Measurements from ENCODE around the gene GPR15LG.

GRCh38 chr10:84166620-84167288, 6.8 kb upstream of the GPR15LG start:
- TF ChIP-seq SIN3A (IDR thresholded peaks at IDR 0.05; ENCODE audit: low read depth) (no peak), CTCF (IDR thresholded peaks at IDR 0.05 in 2 of 3, conservative IDR thresholded peaks at IDR 0.05 in 1 of 3; ENCODE audit: borderline replicate concordance in 1 of 3, insufficient read depth in 1 of 3, low read depth in 2 of 3, low read length in 2 of 3) (no peak), CEBPB (IDR thresholded peaks at IDR 0.05; ENCODE audit: low read depth) (no peak), POLR2A (IDR thresholded peaks at IDR 0.05; ENCODE audit: borderline replicate concordance, extremely low read depth, insufficient read depth, insufficient read length) (no peak), POLR2AphosphoS5 (IDR thresholded peaks at IDR 0.05; ENCODE audit: low read depth, low read length) (no peak), ZBTB33 (IDR thresholded peaks at IDR 0.05; ENCODE audit: extremely low read depth, insufficient replicate concordance, low read length) (no peak), REST (IDR thresholded peaks at IDR 0.05; ENCODE audit: low read depth) (no peak), ZNF274 (IDR thresholded peaks at IDR 0.05; ENCODE audit: low read depth, low read length) (no peak), EZH2 (IDR thresholded peaks at IDR 0.05) (no peak), FOSL1 (IDR thresholded peaks at IDR 0.05; ENCODE audit: low read depth) (no peak)
